22Rv1 (cell line): ENCODE measurements around the gene SORCS2.

Experiments
- H3K27ac ChIP-seq: fragments of 450-650 bp; 2 replicates; pipeline ENCODE4 v1.5.1; 2017
- CTCF ChIP-seq: fragments of 450-650 bp; IDR thresholded peaks from 2 replicates; pipeline ENCODE4 v1.5.1; 2017; ENCODE audit warnings: mild to moderate bottlenecking
- ZFX ChIP-seq: fragments of 450-650 bp; IDR thresholded peaks from 2 replicates; pipeline ENCODE4 v1.6.1; 2017; ENCODE audit warnings: antibody characterized with exemption, borderline replicate concordance

The SORCS2 gene

GRCh38 chr4:7365462-7366179 lies 173.3 kb downstream of the SORCS2 start:
- TF ChIP-seq CTCF (no peak), ZFX (no peak)

GRCh38 chr4:7366180-7366945 lies 174.0 kb downstream of the SORCS2 start:
- no peak overlapping the region for H3K27ac ChIP-seq
- TF ChIP-seq CTCF (no peak), ZFX (no peak)

More at GRCh38 chr4:7365462-7366179, 173.3 kb downstream of the SORCS2 start:
- H3K27ac ChIP-seq, result no peak overlapping the region

GRCh38 chr4:7366954-7367353 lies 174.6 kb downstream of the SORCS2 start:
- TF ChIP-seq ZFX (no peak), CTCF (no peak)
- H3K27ac ChIP-seq, result no peak overlapping the region

GRCh38 chr4:7367406-7367805 lies 175.1 kb downstream of the SORCS2 start:
- no peak for TF ChIP-seq CTCF
- no peak for TF ChIP-seq ZFX
- H3K27ac ChIP-seq, result no peak overlapping the region

GRCh38 chr4:7367864-7368277 lies 175.5 kb downstream of the SORCS2 start:
- no peak overlapping the region for H3K27ac ChIP-seq
- TF ChIP-seq CTCF (no peak), ZFX (no peak)

GRCh38 chr4:7368296-7368695 lies 176.0 kb downstream of the SORCS2 start:
- no peak overlapping the region for H3K27ac ChIP-seq
- TF ChIP-seq ZFX, result no peak
- TF ChIP-seq CTCF, result no peak

GRCh38 chr4:7369511-7369910 lies 177.2 kb downstream of the SORCS2 start:
- TF ChIP-seq ZFX, result no peak
- no peak for TF ChIP-seq CTCF
- H3K27ac ChIP-seq, result no peak overlapping the region
